Fibroblast of skin of scalp (primary cell): ENCODE measurements around the gene IKZF3.
"Not testable (repeated sequence)": the region's sequence is repeated elsewhere in the genome, so short reads cannot be mapped to it uniquely, and the experiment has no call there.

Experiments used
- DNase-seq: peaks from one replicate; pipeline ENCODE4 v3.0.0-alpha.2; 2013

Gene IKZF3

GRCh38 chr17:39754958-39755553, 109.1 kb downstream of the IKZF3 start:
- no peak for DNase-seq

- DNase-seq: peak; percentile 91
Observed at GRCh38 chr17:39754161-39754957, 109.8 kb downstream of the IKZF3 start.

- peak; percentile 47 for DNase-seq
Observed at GRCh38 chr17:39753514-39754160, 110.5 kb downstream of the IKZF3 start.

GRCh38 chr17:39752241-39752881, 111.8 kb downstream of the IKZF3 start:
- no peak for DNase-seq

- no peak for DNase-seq
Observed at GRCh38 chr17:39751637-39752036, 112.5 kb downstream of the IKZF3 start.

GRCh38 chr17:39751016-39751543, 113.0 kb downstream of the IKZF3 start:
- no peak for DNase-seq

GRCh38 chr17:39750131-39751015, 113.7 kb downstream of the IKZF3 start:
- no peak for DNase-seq

GRCh38 chr17:39748444-39749034, 115.6 kb downstream of the IKZF3 start:
- DNase-seq: not testable (repeated sequence)

GRCh38 chr17:39747745-39748144, 116.4 kb downstream of the IKZF3 start:
- no peak for DNase-seq

- no peak for DNase-seq
Observed at GRCh38 chr17:39746145-39746461, 118.0 kb downstream of the IKZF3 start.

GRCh38 chr17:39745335-39746144, 118.6 kb downstream of the IKZF3 start:
- no peak for DNase-seq

GRCh38 chr17:39744836-39745215, 119.3 kb downstream of the IKZF3 start:
- no peak for DNase-seq

GRCh38 chr17:39744075-39744835, 119.9 kb downstream of the IKZF3 start:
- DNase-seq: no peak

GRCh38 chr17:39742856-39743436, 121.2 kb downstream of the IKZF3 start:
- no peak for DNase-seq

- DNase-seq: no peak
Observed at GRCh38 chr17:39742126-39742855, 121.8 kb downstream of the IKZF3 start.

GRCh38 chr17:39740357-39741111, 123.6 kb downstream of the IKZF3 start:
- peak; percentile 65 for DNase-seq

- peak; percentile 55 for DNase-seq
Observed at GRCh38 chr17:39739885-39740356, 124.2 kb downstream of the IKZF3 start.
